HEK293 (cell line): ENCODE results near the gene PVALEF.

ENCODE experiments used
- YY1 ChIP-seq: fragments of 450-650 bp; formaldehyde crosslinking; IDR thresholded peaks from 2 replicates; pipeline ENCODE4 v1.5.1; 2018; ENCODE audit warnings: missing biosample characterization, missing genetic modification characterization
- ZNF239 ChIP-seq: fragments of 450-650 bp; formaldehyde crosslinking; IDR thresholded peaks from 2 replicates; pipeline ENCODE4 v1.5.1; 2016; ENCODE audit warnings: missing biosample characterization, missing genetic modification characterization
- ZNF416 ChIP-seq: fragments of 450-650 bp; formaldehyde crosslinking; IDR thresholded peaks from 2 replicates; pipeline ENCODE4 v1.5.1; 2016; ENCODE audit warnings: missing biosample characterization, missing genetic modification characterization
- ZNF658 ChIP-seq: fragments of 450-650 bp; formaldehyde crosslinking; IDR thresholded peaks from 2 replicates; pipeline ENCODE4; 2016; ENCODE audit warnings: missing biosample characterization, missing genetic modification characterization
- TF ChIP-seq, protein P1 (sequence below): fragments of 450-650 bp; formaldehyde crosslinking; IDR thresholded peaks from 2 replicates; pipeline ENCODE4 v1.5.1; 2016; ENCODE audit warnings: missing biosample characterization, missing genetic modification characterization

GRCh38 chr17:81196505-81197408, 31.4 kb downstream of the PVALEF start:
- TF ChIP-seq, protein P1, sequence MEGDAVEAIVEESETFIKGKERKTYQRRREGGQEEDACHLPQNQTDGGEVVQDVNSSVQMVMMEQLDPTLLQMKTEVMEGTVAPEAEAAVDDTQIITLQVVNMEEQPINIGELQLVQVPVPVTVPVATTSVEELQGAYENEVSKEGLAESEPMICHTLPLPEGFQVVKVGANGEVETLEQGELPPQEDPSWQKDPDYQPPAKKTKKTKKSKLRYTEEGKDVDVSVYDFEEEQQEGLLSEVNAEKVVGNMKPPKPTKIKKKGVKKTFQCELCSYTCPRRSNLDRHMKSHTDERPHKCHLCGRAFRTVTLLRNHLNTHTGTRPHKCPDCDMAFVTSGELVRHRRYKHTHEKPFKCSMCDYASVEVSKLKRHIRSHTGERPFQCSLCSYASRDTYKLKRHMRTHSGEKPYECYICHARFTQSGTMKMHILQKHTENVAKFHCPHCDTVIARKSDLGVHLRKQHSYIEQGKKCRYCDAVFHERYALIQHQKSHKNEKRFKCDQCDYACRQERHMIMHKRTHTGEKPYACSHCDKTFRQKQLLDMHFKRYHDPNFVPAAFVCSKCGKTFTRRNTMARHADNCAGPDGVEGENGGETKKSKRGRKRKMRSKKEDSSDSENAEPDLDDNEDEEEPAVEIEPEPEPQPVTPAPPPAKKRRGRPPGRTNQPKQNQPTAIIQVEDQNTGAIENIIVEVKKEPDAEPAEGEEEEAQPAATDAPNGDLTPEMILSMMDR (tag by site-specific recombination) = no peak
- TF ChIP-seq ZNF239 (tag by site-specific recombination) (no peak), ZNF416 (tag by site-specific recombination) (no peak), ZNF658 (tag by site-specific recombination) (no peak), YY1 (no peak)
